Measurements from ENCODE around the gene PRKRIP1. TPM values are rescaled to one million over a fixed set of nuclear protein-coding genes. Genes with fewer than 3 reads are reported as not detected.
A peak's percentile ranks its signal among the peaks of the same experiment; 100 is the strongest.

PRKRIP1 gene
- total RNA-seq, 2 donors from 2014 or later = 26.7 to 39.5 TPM

GRCh38 chr7:102410918-102411317 is 14.8 kb downstream of the PRKRIP1 start:
- Mint-ChIP-seq H3K4me1 (ENCODE audit: low read depth in 2 of 2) (peaks cover 29 to 33% of the 10 kb centered on the region in 2 donors), H3K4me3 (no peak overlapping the region), H3K27me3 (no peaks in the 10 kb centered on the region), H3K9me3 (no peaks in the 10 kb centered on the region), H3K27ac (peak overlapping the region in 1 of 2 donors; percentile 44), H3K36me3 (peaks cover 26% of the 10 kb centered on the region)
- DNase-seq (ENCODE audit: low spot score) (no peak), ATAC-seq (no peak)

DNA sequence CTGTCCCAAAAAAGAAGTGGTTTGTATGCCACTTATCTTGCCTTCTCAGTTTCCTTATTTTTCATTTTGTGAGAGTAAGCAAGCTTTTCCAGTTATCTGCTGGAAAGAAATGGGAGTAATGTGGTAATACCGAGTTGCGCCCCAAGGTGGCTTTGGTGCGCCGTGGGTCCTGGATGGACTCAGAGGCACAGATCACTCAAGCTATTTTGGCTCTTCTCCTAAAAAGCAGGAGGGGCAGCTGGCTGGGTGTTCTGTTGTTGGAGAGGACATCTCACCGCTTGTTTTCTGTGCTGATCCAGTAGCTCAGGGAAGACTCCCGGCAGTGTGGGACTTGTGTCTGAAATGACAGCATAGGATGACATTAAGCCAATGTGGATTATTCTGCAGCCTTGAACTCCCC is 16.4 kb downstream of the PRKRIP1 start:
- Mint-ChIP-seq H3K4me1 (ENCODE audit: low read depth in 2 of 2) (peaks cover 45 to 47% of the 10 kb centered on the region in 2 donors), H3K27me3 (no peaks in the 10 kb centered on the region), H3K36me3 (peaks cover 19% of the 10 kb centered on the region), H3K9me3 (no peaks in the 10 kb centered on the region), H3K27ac (no peak overlapping the region), H3K4me3 (no peak overlapping the region)
- ATAC-seq = no peak
- DNase-seq (ENCODE audit: low spot score) = no peak

DNA sequence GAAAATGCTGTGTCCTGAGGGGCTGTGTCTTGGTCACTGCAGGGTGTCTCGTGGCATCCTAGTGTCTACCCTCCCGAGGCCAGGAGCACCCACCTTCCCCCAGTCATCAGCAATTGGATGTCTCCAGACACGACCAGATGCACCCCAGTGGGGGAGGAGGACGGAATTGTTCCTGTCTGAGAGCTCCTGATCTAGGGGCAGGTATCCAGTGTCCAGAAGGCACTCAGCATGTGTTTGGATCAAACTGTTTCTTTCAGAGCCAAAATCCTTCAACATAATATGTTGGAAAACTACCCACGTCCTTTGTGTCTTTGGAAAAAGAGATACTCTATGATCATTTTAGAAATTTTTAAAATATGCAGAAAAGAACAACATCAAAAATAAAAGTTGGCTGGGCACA is 16.9 kb downstream of the PRKRIP1 start:
- H3K4me3 Mint-ChIP-seq = no peak overlapping the region
- no peaks in the 10 kb centered on the region for H3K9me3 Mint-ChIP-seq
- DNase-seq (ENCODE audit: low spot score) = no peak
- no peak for ATAC-seq
- no peaks in the 10 kb centered on the region for H3K27me3 Mint-ChIP-seq
- peaks cover 15% of the 10 kb centered on the region for H3K36me3 Mint-ChIP-seq
- H3K4me1 Mint-ChIP-seq (ENCODE audit: low read depth in 2 of 2) = peaks cover 47% of the 10 kb centered on the region in 2 donors
- H3K27ac Mint-ChIP-seq = peak overlapping the region in 1 of 2 donors; percentile 43

GRCh38 chr7:102413611-102414010 is 17.4 kb downstream of the PRKRIP1 start:
- no peak for ATAC-seq
- no peak for DNase-seq (ENCODE audit: low spot score)
- H3K27ac Mint-ChIP-seq = peak overlapping the region; percentile 43 to 92
- no peaks in the 10 kb centered on the region for H3K27me3 Mint-ChIP-seq
- peaks cover 46 to 52% of the 10 kb centered on the region in 2 donors for H3K4me1 Mint-ChIP-seq (ENCODE audit: low read depth in 2 of 2)
- H3K4me3 Mint-ChIP-seq = no peak overlapping the region
- no peaks in the 10 kb centered on the region for H3K9me3 Mint-ChIP-seq
- peaks cover 14% of the 10 kb centered on the region for H3K36me3 Mint-ChIP-seq

DNA sequence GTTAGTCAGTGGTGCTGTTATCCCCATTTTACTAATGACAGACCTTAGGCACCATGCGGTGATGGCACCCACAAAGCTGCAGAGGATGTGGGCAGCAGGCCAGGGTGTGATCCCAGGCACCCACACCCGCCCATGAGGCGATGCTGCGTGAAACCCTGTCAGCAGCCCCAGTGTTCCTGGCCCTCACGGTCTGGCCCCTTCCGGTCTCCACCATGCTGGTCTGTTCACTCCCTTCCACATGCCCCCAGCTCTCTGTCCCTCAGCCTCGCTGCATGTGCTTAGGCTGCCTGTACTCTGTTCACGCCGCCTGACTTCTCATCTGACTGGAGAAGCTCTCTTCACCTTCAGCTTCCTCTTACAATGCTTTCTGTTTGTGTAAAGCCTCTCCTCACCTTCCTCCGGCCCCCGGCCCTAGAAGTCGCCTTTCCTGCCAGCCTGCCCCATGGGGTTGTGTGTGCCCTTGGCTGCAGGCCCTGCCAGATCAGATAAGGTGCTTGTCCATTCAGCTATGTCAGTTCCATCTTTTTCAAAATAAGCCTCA is 19.6 kb downstream of the PRKRIP1 start:
- ATAC-seq = peak; percentile 96 to 97
- peak overlapping the region; percentile 86 to 92 for H3K27ac Mint-ChIP-seq

GRCh38 chr7:102416406-102416805 is 20.2 kb downstream of the PRKRIP1 start:
- Mint-ChIP-seq H3K36me3 (no peaks in the 10 kb centered on the region), H3K4me1 (ENCODE audit: low read depth in 2 of 2) (peaks cover 53 to 62% of the 10 kb centered on the region in 2 donors), H3K4me3 (peak overlapping the region; percentile 80), H3K27ac (peak overlapping the region; percentile 86 to 92), H3K27me3 (no peaks in the 10 kb centered on the region), H3K9me3 (no peaks in the 10 kb centered on the region)
- DNase-seq (ENCODE audit: low spot score) = no peak
- no peak for ATAC-seq

More for the DNA sequence above, 19.6 kb downstream of the PRKRIP1 start:
- peak; percentile 90 for DNase-seq (ENCODE audit: low spot score)
- no peaks in the 10 kb centered on the region for H3K36me3 Mint-ChIP-seq
- H3K4me1 Mint-ChIP-seq (ENCODE audit: low read depth in 2 of 2) = peaks cover 50 to 57% of the 10 kb centered on the region in 2 donors
- no peaks in the 10 kb centered on the region for H3K9me3 Mint-ChIP-seq
- H3K4me3 Mint-ChIP-seq = peak overlapping the region; percentile 80
- no peaks in the 10 kb centered on the region for H3K27me3 Mint-ChIP-seq

GRCh38 chr7:102417105-102417504 is 20.9 kb downstream of the PRKRIP1 start:
- DNase-seq (ENCODE audit: low spot score) (no peak), ATAC-seq (no peak)
- no peaks in the 10 kb centered on the region for H3K27me3 Mint-ChIP-seq
- H3K4me1 Mint-ChIP-seq (ENCODE audit: low read depth in 2 of 2) = peaks cover 50 to 62% of the 10 kb centered on the region in 2 donors
- H3K36me3 Mint-ChIP-seq = no peaks in the 10 kb centered on the region
- peak overlapping the region; percentile 65 for H3K4me3 Mint-ChIP-seq
- no peaks in the 10 kb centered on the region for H3K9me3 Mint-ChIP-seq
- peak overlapping the region; percentile 86 to 92 for H3K27ac Mint-ChIP-seq

DNA sequence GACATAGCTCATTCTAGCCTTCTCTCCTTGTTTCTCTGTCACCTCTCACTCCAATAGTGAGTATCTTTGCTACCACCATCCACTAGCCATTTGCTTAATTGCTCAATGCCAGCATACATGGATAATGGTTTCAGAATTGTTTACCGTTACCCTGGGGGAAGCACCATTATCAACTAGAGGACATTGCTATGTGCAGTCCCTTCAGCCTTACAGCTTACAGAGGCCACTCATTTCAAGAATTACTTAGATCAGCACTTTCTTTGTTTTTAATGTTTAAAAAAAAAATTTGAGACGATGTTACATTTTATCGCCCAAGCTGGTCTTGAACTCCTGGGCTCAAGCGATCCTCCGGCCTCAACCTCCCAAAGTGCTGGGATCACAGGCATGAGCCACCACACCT is 22.4 kb downstream of the PRKRIP1 start:
- Mint-ChIP-seq H3K9me3 (no peaks in the 10 kb centered on the region), H3K27me3 (no peaks in the 10 kb centered on the region), H3K27ac (peak overlapping the region; percentile 38 to 92), H3K4me1 (ENCODE audit: low read depth in 2 of 2) (peaks cover 50 to 62% of the 10 kb centered on the region in 2 donors), H3K4me3 (peak overlapping the region; percentile 65), H3K36me3 (no peaks in the 10 kb centered on the region)
- ATAC-seq (peak; percentile 47 to 55), DNase-seq (ENCODE audit: low spot score) (no peak)

DNA sequence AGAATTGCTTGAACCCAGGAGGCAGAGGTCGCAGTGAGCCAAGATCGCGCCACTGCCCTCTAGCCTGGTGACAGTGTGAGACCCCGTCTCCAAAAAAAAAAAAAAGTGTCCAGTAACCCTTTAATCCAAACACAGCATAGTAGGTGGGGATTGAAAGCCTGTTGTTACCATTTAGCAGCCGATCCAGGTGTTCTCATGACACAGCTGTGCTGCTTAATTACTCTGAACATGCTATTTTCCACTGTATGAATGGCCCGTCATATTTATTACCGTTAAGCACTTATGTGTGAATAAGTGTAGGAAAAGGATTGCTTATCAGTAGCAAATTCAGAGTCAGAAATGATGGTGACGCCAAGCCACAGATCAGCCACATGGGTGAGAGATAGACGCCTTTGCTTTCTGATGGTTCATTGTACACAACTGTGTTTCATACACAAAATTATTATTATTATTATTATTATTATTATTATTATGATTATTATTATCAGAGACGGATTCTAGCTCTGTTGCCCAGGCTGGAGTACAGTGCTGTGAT is 25.6 kb downstream of the PRKRIP1 start:
- Mint-ChIP-seq H3K36me3 (no peaks in the 10 kb centered on the region), H3K9me3 (no peaks in the 10 kb centered on the region), H3K4me3 (no peak overlapping the region), H3K27ac (peak overlapping the region in 1 of 2 donors; percentile 17), H3K4me1 (ENCODE audit: low read depth in 2 of 2) (peaks cover 54 to 65% of the 10 kb centered on the region in 2 donors), H3K27me3 (no peaks in the 10 kb centered on the region)
- DNase-seq (ENCODE audit: low spot score) (no peak), ATAC-seq (no peak)

DNA sequence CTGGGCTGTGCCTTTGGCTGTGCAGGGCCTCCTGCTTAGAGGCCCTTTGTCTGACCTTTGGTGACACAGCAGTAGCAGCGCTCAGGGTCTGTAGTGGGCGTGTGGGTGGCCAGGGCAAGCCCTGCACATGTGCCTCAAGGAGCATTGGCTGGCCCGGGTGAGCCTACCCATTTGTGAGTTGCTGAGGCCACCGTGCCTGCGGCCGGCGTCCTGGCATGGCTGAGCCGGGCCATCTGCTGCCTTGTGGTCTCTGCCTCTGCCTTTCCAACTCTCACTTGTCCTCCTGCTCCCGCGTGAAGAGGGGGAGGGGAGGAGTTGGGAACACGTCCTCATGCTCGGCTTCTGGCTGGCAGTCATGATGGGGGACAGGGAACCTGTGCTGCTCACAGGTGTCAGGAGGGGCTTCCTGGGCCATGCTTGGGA is 28.0 kb downstream of the PRKRIP1 start:
- Mint-ChIP-seq H3K27me3 (no peaks in the 10 kb centered on the region), H3K9me3 (no peaks in the 10 kb centered on the region), H3K27ac (peak overlapping the region; percentile 100), H3K4me1 (ENCODE audit: low read depth in 2 of 2) (peaks cover 47 to 55% of the 10 kb centered on the region in 2 donors), H3K4me3 (peak overlapping the region; percentile 98), H3K36me3 (no peaks in the 10 kb centered on the region)
- ATAC-seq (no peak), DNase-seq (ENCODE audit: low spot score) (no peak)

DNA sequence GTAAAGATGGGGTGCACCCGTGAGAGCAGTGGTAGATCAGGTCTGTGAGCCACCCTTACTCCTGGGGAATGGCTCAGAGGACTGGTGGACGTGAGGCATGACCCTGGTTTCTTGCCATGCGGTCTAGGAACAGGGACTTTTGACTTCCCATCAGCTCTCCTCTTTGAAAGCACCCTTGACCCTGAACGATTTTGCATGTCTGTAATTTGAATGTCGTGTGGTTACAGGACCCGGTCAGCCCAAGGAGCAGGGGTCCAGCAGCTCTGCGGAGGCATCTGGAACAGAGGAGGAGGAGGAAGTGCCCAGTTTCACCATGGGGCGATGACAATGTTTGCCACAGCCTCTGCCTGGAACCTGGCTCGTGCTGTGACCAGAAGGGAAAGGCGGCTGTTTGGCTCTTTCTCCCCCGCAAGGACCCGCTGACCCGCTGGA is 28.6 kb downstream of the PRKRIP1 start:
- Mint-ChIP-seq H3K9me3 (no peaks in the 10 kb centered on the region), H3K4me3 (peak overlapping the region; percentile 98), H3K27ac (peak overlapping the region; percentile 100), H3K36me3 (no peaks in the 10 kb centered on the region), H3K27me3 (no peaks in the 10 kb centered on the region), H3K4me1 (ENCODE audit: low read depth in 2 of 2) (peaks cover 48 to 55% of the 10 kb centered on the region in 2 donors)
- ATAC-seq (no peak), DNase-seq (ENCODE audit: low spot score) (no peak)

DNA sequence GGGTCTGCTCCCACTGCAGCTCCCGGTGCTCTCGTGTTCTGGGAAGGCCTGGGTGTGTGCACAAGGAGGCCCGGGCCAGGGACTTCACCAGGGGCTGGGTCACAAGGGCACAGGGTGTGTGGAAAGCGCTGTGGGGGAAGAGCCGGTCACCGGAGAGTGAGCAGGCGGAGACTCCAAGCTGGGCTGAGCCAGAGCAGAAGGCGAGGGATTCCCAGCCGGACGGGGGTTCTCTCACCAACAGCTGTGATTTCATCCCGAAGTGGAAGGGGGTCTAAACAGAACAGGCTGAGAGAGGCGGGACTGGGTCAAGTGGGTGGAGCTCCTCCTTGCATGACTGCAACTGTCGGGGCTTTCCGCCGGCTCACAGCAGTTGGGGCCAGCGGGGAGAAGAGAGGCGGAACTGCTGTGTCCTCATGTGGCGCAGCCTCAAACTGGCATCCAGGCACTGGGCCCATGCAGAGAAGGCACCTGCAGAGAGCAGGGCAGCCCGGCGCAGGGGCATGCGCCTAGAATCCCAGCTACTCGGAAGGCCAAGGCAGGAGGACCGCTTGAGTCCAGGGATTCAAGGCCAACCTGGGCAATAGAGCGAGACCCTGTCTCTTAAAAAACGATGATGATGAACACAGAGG is 29.6 kb downstream of the PRKRIP1 start:
- Mint-ChIP-seq H3K4me1 (ENCODE audit: low read depth in 2 of 2) (peaks cover 45 to 53% of the 10 kb centered on the region in 2 donors), H3K36me3 (no peaks in the 10 kb centered on the region), H3K9me3 (no peaks in the 10 kb centered on the region), H3K27me3 (no peaks in the 10 kb centered on the region), H3K27ac (peak overlapping the region; percentile 100), H3K4me3 (peak overlapping the region; percentile 98)
- DNase-seq (ENCODE audit: low spot score) (peak; percentile 91), ATAC-seq (peak; percentile 91 to 92)

GRCh38 chr7:102426268-102427018 is 30.3 kb downstream of the PRKRIP1 start:
- Mint-ChIP-seq H3K27ac (peak overlapping the region; percentile 100), H3K36me3 (no peaks in the 10 kb centered on the region)

GRCh38 chr7:102427019-102427405 is 30.8 kb downstream of the PRKRIP1 start:
- peaks cover 50 to 58% of the 10 kb centered on the region in 2 donors for H3K4me1 Mint-ChIP-seq (ENCODE audit: low read depth in 2 of 2)
- H3K36me3 Mint-ChIP-seq = no peaks in the 10 kb centered on the region
- peak overlapping the region; percentile 98 for H3K4me3 Mint-ChIP-seq
- peak overlapping the region; percentile 100 for H3K27ac Mint-ChIP-seq
- no peaks in the 10 kb centered on the region for H3K9me3 Mint-ChIP-seq
- no peak for ATAC-seq
- H3K27me3 Mint-ChIP-seq = no peaks in the 10 kb centered on the region
- DNase-seq (ENCODE audit: low spot score) = no peak

More at GRCh38 chr7:102426268-102427018, 30.3 kb downstream of the PRKRIP1 start:
- Mint-ChIP-seq H3K4me3 (peak overlapping the region; percentile 98), H3K4me1 (ENCODE audit: low read depth in 2 of 2) (peaks cover 45 to 52% of the 10 kb centered on the region in 2 donors), H3K9me3 (no peaks in the 10 kb centered on the region), H3K27me3 (no peaks in the 10 kb centered on the region)
- ATAC-seq = peak; percentile 87 to 90
- peak; percentile 87 for DNase-seq (ENCODE audit: low spot score)
